HG03558 (cell line): ENCODE measurements around the gene ZNF335.
"Not testable (repeated sequence)": the region's sequence is repeated elsewhere in the genome, so short reads cannot be mapped to it uniquely, and the experiment has no call there.

Source experiments
- ATAC-seq: cut with Tn5 transposase; IDR thresholded peaks from one replicate; pipeline ENCODE4 v1.9.1; 2021; ENCODE audit warnings: moderate number of reproducible peaks; ENCODE audit not compliant: unreplicated experiment; ENCODE audit errors: extremely low read depth

The ZNF335 gene

GRCh38 chr20:45940053-45940452 lies 31.9 kb downstream of the ZNF335 start:
- no peak for ATAC-seq

DNA sequence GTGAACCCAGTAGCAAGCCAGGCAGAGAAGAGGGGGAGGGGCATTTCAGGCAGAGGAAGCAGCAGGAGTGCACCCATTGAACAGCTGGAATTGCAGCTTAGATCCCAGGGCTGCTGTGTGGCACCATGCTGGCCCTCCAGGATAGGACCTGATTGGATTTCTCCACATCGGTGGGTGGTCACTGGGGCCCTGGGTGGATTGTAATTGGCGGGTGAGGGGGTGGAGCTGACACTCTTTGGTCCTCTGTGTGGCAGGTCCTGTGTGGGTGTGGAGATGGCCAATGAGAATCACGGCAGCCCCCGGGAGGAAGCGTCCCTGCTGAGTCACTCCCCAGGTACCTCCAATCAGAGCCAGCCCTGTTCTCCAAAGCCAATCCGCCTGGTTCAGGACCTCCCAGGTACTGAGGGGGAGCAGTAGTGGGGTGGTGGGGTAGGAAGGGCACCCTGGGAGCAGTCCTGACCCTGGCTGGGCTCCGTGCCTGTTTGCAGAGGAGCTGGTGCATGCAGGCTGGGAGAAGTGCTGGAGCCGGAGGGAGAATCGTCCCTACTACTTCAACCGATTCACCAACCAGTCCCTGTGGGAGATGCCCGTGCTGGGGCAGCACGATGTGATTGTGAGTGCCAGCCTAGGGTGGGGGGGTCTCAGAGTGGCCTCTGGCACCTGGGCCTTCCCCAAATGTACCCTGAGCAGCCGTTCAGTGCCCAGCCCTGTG lies 33.1 kb downstream of the ZNF335 start:
- no peak for ATAC-seq

DNA sequence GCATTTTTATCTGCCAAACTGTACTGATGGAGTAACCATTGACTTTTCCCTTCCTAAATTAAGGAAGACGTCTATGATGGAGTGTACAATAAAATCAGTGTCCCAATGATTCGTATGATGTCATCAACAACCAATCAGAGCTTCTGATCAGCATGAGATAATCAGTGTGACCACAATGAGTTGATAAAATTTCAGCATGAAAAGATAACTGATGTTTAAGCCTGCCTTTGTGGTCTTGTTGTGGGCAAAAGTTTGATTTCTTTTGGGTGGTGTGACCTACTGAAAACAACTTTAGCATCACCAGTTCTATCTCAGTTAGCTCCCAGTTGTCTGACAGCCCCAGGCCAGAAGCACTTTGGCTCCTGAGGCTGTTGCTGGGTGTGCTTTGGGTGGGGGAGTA lies 34.2 kb downstream of the ZNF335 start:
- no peak for ATAC-seq

- ATAC-seq: no peak
Measured at GRCh38 chr20:45935416-45936046, 36.5 kb downstream of the ZNF335 start.

DNA sequence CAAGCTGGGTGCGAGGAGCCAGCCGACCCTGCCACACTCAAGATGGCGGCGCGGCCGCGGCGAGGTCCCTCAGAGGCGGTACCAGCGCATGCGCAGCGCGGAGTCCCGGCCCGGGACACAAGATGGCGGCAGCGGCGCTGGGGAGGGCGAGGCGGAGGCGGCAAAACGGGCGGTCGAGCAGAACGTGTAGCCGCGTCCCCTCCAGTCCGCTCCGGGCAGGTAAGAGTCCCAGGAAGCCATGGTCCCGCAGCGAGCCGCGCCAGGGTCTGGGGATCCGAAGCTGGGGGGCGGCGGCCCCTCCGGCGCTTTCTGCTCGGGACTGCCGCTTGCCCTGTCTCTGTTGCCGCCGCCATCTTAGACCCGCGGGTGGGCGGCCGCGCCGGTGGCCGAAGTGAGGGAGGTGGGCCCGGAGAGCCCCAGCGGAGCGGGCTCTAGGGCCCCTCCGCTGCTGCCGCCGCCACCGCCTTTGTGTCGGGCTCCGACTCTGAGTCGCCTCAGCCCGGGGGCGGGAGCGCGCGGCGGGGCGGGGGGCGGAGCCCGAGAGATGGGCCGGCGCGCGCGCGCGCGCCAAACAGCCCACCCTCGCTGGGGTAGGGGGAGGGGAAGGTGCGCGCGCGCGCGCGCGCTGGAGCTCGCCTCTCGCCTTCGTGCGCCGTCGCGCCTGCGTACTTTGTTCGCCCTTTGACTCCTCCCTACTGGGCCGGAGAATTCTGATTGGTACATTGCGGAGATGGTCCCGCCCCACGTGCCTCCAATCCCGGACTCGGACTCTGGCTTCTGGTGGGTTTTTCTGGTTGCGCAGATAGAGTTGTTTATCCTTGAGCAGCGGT lies 37.2 kb downstream of the ZNF335 start, which contains the start of gene PCIF1:
Gene PCIF1 (plus strand): TSS at position 98 of the 830 bp plus-strand sequence. CDS start 4,317 bp downstream, outside the sequence.
- ATAC-seq: peak; percentile 57

DNA sequence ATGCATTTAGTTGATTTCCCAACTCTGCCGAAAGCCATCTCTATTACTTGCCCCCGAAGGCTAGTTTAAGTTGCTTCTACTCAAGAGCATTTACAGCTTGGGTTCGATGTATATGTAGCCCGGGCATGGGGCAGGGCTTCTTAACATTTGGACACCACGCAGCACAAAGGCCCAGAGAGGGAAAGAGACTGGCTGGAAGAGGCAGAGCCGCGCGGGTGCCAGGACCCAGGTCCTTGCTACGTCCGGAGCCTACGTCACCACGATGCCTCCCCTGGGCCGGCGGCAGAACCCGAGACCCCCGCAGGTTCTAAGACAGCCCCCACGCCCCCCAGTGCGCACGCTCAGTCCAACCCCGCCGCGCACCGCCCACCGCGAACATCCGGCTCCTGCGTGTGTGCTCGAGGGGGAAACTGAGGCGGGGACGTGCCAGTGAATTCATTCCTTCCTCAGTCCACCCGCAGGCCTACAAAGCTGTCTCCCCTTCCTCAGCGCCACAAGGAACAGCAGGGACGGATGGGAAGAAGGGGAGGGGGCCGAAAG lies 37.9 kb downstream of the ZNF335 start:
- no peak for ATAC-seq

DNA sequence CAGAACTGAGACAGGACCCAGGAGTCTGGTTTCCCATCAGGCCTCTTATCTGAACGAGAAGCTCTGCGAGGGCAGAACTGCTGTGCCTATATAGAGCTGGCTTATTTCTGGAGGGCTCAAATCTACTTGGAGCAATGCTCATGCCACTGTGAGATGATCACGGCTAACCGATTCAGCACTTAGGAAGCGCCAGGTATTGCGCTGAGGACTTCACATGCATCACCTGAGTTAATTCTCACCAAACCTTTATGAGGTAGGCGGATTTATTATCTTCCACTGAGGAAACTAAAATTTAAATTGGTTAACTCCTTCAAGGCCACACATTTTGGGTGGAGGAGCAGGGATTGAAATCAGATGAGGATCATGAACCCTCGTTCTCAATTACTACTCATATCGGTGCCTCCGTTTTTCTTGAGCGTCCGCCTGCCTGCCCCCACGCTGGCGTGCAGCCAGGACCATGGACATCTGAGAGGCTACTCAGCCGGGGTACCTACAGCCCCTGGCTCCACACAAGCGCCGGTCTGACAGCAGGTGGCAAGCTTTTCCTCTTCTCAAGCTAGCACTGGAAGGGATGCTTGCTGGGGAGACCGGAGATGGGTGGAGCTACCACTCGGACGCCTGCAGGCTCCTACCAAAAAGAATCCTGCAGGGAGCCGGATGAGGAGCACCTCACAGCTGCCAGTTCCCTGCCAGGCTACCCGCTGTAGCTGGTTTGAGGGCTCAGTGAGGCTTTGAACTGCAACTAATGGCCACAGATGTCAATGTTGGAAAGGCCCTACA lies 38.5 kb downstream of the ZNF335 start:
- no peak for ATAC-seq

- ATAC-seq: not testable (repeated sequence)
Measured at GRCh38 chr20:45931680-45932079, 40.3 kb downstream of the ZNF335 start.

- no peak for ATAC-seq
Measured at GRCh38 chr20:45927071-45927878, 44.7 kb downstream of the ZNF335 start.

DNA sequence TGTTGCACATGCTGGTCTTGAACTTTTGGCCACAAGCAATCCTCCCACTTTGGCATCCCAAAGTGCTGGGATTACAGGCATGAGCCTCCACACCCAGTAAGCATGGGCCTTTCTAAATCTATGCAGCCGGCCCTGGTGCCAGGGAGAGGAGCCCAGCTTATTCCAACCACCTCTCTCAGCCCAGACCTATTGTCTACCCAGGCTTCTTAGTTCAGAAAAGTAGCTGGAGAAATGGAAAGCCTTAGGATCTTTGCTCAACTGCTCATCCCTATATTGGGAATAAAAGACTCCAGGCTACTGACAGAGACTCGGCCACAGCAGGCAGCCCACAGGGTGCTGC lies 45.3 kb downstream of the ZNF335 start:
- ATAC-seq: no peak

DNA sequence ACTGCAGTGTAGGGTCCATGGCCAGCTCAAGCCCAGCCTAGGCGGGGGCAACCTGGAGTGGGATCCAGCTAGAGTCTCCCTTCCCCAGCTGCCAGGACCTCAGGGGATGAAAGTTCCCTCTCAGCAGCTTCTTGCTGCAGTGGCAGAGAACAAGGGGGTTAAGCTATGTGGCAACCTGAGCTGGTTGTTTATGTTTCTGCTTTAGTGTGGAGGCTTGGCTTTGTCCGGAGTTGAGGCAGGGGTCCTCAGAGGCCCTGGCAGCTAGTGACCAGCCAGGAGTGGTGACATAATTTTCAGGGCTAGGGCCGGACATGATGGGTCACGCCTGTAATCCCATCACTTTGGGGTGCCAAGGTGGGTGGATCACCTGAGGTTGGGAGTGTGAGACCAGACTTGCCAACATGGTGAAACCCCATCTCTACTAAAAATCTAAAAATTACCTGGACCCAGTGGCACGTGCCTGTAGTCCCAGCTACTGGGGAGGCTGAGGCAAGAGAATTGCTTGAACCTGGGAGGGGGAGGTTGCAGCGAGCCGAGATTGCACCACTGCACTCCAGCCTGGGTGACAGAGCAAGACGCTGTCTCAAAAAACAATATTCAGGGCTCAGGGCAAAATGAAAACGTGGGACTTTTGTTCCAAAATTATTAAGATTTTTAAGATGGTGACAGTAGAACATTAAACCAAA lies 46.0 kb downstream of the ZNF335 start:
- ATAC-seq: no peak

DNA sequence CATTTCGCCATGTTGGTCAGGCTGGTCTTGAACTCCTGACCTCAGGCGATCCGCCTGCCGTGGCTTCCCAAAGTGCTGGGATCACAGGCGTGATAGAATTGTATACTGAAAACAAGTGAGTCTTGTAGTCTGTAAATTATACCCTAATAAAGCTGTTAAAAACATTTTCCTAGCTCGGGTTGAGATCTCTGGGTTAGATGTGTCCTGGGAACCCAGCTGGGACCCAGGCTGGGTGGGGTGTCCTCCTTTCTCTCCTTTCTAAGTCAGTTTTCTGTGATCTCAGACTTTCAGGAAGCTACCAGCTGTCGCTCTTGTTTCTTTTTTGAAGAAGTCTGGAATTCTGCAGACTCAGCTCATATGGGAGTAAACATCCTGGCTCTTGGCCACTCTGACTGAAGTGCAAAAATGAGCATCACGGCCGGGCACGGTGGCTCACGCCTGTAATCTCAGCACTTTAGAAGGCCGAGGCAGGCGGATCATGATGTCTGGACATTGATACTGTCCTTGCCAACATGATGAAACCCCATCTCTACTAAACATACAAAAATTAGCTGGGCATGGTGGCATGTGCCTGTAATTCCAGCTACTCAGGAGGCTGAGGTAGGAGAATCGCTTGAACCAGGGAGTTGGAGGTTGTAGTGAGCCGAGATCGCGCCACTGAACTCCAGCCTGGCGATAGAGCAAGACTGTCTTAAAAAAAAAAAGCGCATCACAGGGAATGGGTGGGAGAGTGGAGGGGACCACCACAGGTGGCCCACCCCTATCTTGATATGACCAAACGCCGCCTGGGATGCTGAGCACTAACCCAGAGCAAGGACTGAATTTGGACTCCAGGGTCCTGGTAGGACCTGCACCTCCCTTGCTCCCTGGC lies 47.4 kb downstream of the ZNF335 start:
- ATAC-seq: no peak

DNA sequence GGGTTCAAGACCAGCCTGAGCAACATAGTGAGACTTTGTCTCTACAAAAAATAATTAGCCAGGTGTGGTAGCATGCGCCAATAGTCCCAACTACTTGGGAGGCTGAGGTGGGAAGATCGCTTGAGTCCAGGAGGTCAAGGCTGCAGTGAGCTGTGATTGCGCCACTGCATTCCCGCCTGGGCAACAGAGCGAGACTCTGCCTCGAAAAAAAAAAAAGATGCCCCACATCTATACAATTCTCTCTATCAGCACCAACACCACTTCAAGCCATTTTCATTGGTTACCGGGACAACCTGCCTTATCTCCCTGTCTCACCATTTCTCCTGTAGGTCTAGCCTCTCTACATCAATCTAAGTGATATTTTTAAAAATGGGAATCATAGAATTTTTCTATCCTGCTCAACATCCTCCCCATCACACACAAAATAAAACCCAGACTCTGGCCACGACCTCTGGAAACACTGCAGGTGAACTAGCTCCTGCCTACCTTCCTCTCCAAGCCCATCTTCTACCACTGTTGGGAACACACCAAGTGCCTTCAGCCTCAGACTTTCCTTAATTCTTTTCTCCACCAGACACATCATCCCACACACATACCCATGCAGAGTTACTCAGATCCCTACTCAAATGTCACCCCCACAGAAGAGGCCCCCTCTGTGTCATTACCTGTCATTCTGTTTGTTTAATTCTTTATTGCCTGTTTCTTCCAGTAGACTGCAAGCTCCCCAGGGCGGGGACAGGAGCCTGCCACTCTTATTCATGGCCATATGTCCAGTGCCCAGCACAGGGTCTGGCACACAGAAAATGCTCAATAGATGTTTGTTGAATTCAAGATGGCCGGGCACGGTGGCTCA lies 50.4 kb downstream of the ZNF335 start:
- ATAC-seq: no peak

DNA sequence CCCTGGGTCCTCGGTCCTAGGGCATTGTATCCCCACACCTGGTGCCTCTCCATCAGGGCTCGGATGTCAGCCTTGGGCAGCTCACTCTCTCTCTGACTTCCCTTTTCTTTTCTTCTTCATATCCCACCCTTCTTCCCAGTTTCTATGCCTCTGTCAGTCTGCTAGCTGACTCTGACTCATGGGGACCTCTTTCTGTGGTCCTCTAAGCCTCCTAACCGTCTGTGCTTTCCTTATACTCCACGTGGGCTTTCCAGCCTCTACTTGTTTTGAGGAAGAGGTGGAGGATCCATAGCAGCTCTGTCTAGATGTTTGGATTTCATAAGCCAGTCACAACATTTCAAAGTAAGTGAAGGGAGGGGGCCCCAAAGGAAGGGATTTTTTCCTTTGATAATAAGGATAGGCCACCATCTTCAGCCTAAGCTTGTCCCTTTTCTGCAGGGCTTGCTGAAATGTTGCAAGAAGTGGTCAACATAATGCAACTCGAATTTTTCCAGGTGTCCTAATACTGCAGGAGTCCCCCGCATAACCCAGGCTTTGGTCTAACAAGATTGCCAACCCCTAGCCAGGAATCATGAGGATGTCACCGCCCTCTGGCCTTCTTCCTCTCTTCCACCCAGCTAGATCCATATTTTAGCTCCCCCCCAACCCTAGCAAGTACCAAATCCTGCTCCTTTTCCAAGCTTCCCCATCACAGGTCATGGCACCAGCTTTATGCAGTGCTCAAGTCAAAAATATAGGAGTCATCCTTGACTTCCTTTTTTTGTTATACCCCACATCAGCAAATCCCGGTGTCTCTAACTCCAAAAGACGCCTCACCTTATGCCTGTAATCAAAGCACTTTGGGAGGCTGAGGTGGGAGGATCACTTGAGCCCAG lies 51.3 kb downstream of the ZNF335 start:
- ATAC-seq: no peak

DNA sequence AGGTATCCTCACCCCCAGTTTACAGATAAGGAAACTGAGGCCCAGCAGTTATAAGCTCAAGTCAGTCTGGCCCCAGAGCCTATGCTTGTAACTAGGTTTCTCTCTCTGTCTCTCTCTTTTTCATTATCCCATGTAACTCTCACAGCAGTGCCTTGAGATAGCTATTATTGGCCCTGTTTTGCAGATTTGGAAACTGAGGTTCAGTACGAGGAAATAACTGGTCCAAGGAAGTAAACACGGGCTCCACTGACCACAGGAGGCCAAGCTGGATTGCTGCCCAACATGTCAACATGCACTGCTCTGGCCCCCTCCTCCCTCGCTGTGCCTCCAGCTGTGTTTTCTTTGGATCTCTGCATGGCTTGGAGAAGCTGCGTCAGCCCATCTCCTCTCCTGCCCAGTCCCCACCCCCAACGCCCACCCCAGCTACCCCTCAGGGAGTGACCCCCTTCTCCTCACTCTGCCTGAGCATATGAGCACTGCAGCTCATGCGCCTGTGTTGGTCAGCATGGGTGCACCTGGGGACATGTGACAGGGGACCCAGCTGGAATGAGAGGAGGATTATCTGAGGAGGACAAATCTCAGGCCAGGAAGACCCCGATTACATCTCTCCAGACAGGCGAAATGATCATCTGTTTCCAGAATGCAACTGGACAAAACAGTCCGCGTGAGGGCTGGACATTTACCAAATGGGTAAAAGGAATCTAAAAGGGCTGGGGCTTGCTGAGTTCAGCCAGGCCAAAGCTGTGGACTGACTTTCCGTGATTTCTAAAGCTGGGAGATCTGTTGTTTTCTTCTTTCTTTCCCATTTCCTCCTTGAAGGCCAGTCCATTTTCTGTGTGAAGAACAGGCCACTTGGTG lies 52.2 kb downstream of the ZNF335 start:
- no peak for ATAC-seq
